H1 (cell line): ENCODE results near the gene POLE. TPM values are rescaled to one million over a fixed set of nuclear protein-coding genes. Genes with fewer than 3 reads are reported as not detected.
A peak's percentile ranks its signal among the peaks of the same experiment; 100 is the strongest.

Source experiments
- CTCF ChIA-PET: fragments of 300-600 bp; sonication (Branson Sonifier 250); formaldehyde crosslinking; loops from one replicate; lab custom pipeline; 2021; ENCODE audit not compliant: partially characterized antibody; lab: Charles Lee
- POLR2A ChIA-PET: fragments of 300-600 bp; sonication (Branson Sonifier 250); formaldehyde crosslinking; loops from one replicate; lab custom pipeline; 2021; ENCODE audit warnings: inconsistent platforms; ENCODE audit not compliant: partially characterized antibody; lab: Charles Lee
- DNase-seq, 2 experiments: peaks; one replicate each; pipeline versions ENCODE4 v3.0.0 to v3.0.0-alpha.2; 2010 to 2022; ENCODE audit warnings: low spot score in 2 of 2, low read depth in 1 of 2, mixed read lengths in 1 of 2
- FAIRE-seq: peaks from 2 replicates; lab custom pipeline; 2011; peaks lifted over from hg19 to GRCh38; lab: Jason Lieb, UNC
- H2AFZ ChIP-seq: 2 replicates; pipeline ENCODE4 v1.8.1; 2012; ENCODE audit warnings: low read length, inconsistent platforms
- H2AK5ac ChIP-seq: 2 replicates; pipeline ENCODE4 v1.6.1; 2013; ENCODE audit warnings: low read depth, low read length
- H2BK120ac ChIP-seq: replicated peaks from 2 replicates; pipeline ENCODE3; 2013; ENCODE audit warnings: low read depth, low read length, inconsistent platforms
- H2BK12ac ChIP-seq: 2 replicates; pipeline ENCODE4 v1.6.1; 2013; ENCODE audit warnings: low read depth, low read length
- H2BK15ac ChIP-seq: 2 replicates; pipeline ENCODE4 v1.6.1; 2013; ENCODE audit warnings: low read length
- H2BK20ac ChIP-seq: 2 replicates; pipeline ENCODE4 v1.6.1; 2013; ENCODE audit warnings: low read length
- H2BK5ac ChIP-seq: 2 replicates; pipeline ENCODE4 v1.6.1; 2013; ENCODE audit warnings: low read depth, low read length
- H3K14ac ChIP-seq: 2 replicates; pipeline ENCODE4 v1.6.1; 2013; ENCODE audit warnings: inconsistent platforms; ENCODE audit not compliant: insufficient read length
- H3K18ac ChIP-seq: 2 replicates; pipeline ENCODE4 v1.6.1; 2013; ENCODE audit warnings: low read length; ENCODE audit errors: extremely low read depth
- H3K23ac ChIP-seq: 2 replicates; pipeline ENCODE4 v1.6.1; 2013; ENCODE audit warnings: inconsistent platforms; ENCODE audit not compliant: insufficient read length
- H3K23me2 ChIP-seq: 2 replicates; pipeline ENCODE4 v1.6.1; 2013; ENCODE audit warnings: low read depth, low read length
- H3K27ac ChIP-seq: 2 replicates; pipeline ENCODE4 v1.6.1; 2011; ENCODE audit warnings: low read depth, low read length, inconsistent platforms
- H3K27me3 ChIP-seq, 4 experiments: replicated peaks in 1 of 4; 1 replicate in 1 of 4; 2 replicates in 3 of 4; pipeline versions ENCODE4 v1.6.1 to v1.8.1; 2011 to 2013; ENCODE audit warnings: low read length in 3 of 4, mild to moderate bottlenecking in 3 of 4, inconsistent platforms in 2 of 4, mixed read lengths in 2 of 4, moderate library complexity in 1 of 4; ENCODE audit not compliant: control insufficient read depth in 3 of 4, insufficient read depth in 3 of 4; ENCODE audit errors: extremely low read depth in 1 of 4
- H3K36me3 ChIP-seq, 4 experiments: 2 replicates each; pipeline versions ENCODE4 v1.6.1 to v1.8.1; 2011 to 2013; ENCODE audit warnings: mild to moderate bottlenecking in 4 of 4, low read length in 3 of 4, moderate library complexity in 2 of 4, control low read depth in 1 of 4, inconsistent platforms in 1 of 4; ENCODE audit not compliant: insufficient read depth in 4 of 4, control insufficient read depth in 2 of 4
- H3K4ac ChIP-seq: replicated peaks from 2 replicates; pipeline ENCODE3; 2013; ENCODE audit warnings: low read length, low read depth, mixed read lengths, inconsistent platforms; ENCODE audit not compliant: insufficient read length
- H3K4me1 ChIP-seq, 4 experiments: replicated peaks in 1 of 4; 1 replicate in 1 of 4; 2 replicates in 3 of 4; pipeline versions ENCODE4 v1.6.1 to v1.8.1; 2011 to 2013; ENCODE audit warnings: low read length in 3 of 4, inconsistent platforms in 2 of 4, mixed read lengths in 1 of 4; ENCODE audit not compliant: insufficient read depth in 4 of 4, control insufficient read depth in 3 of 4
- H3K4me2 ChIP-seq, 2 experiments: 2 replicates each; pipeline versions ENCODE4 v1.6.1 to v1.8.1; 2011 to 2013; ENCODE audit warnings: low read depth in 2 of 2, low read length in 2 of 2, control low read depth in 1 of 2, inconsistent platforms in 1 of 2, mild to moderate bottlenecking in 1 of 2; ENCODE audit not compliant: insufficient read depth in 1 of 2
- H3K4me3 ChIP-seq, 4 experiments: fragments of 200-600, 300-600 bp in 1 of 4; sonication (generic), shearing (Covaris generic), sonication (Bioruptor Twin) in 1 of 4; 2 replicates each; pipeline versions ENCODE4 v1.5.1 to v1.8.1; 2011 to 2016; ENCODE audit warnings: low read length in 4 of 4, low read depth in 3 of 4, control low read depth in 2 of 4, inconsistent platforms in 2 of 4, mild to moderate bottlenecking in 2 of 4, mixed read lengths in 1 of 4, moderate library complexity in 1 of 4; ENCODE audit not compliant: insufficient read depth in 2 of 4; ENCODE audit errors: extremely low read depth in 1 of 4
- H3K56ac ChIP-seq: replicated peaks from 2 replicates; pipeline ENCODE3; 2013; ENCODE audit warnings: low read depth, mild to moderate bottlenecking, mixed read lengths, low read length, inconsistent platforms; ENCODE audit not compliant: insufficient read length
- H3K79me1 ChIP-seq: 2 replicates; pipeline ENCODE4 v1.6.1; 2013; ENCODE audit warnings: low read depth, low read length, control low read depth
- H3K79me2 ChIP-seq, 2 experiments: 2 replicates each; pipeline versions ENCODE4 v1.6.1 to v1.8.1; 2012 to 2013; ENCODE audit warnings: low read length in 2 of 2, mild to moderate bottlenecking in 2 of 2, inconsistent platforms in 1 of 2; ENCODE audit not compliant: insufficient read depth in 2 of 2, control insufficient read depth in 1 of 2
- H3K9ac ChIP-seq, 4 experiments: replicated peaks in 1 of 4; 1 replicate in 1 of 4; 2 replicates in 3 of 4; pipeline versions ENCODE4 v1.6.1 to v1.8.1; 2011 to 2013; ENCODE audit warnings: low read depth in 3 of 4, low read length in 3 of 4, control low read depth in 2 of 4, mild to moderate bottlenecking in 2 of 4, moderate library complexity in 2 of 4, inconsistent platforms in 1 of 4; ENCODE audit errors: extremely low read depth in 1 of 4
- H3K9me3 ChIP-seq, 2 experiments: 2 replicates each; pipeline versions ENCODE4 v1.6.1 to v1.8.1; 2012 to 2013; ENCODE audit warnings: mild to moderate bottlenecking in 2 of 2, moderate library complexity in 2 of 2, control low read depth in 1 of 2, inconsistent platforms in 1 of 2, low read depth in 1 of 2, low read length in 1 of 2, mixed read lengths in 1 of 2; ENCODE audit not compliant: insufficient read depth in 2 of 2
- H4K20me1 ChIP-seq, 2 experiments: replicated peaks in 1 of 2; 2 replicates each; pipeline versions ENCODE3 to v1.8.1; 2011 to 2013; ENCODE audit warnings: inconsistent platforms in 2 of 2, low read length in 2 of 2, mild to moderate bottlenecking in 1 of 2; ENCODE audit not compliant: insufficient read depth in 2 of 2, control insufficient read depth in 1 of 2
- H4K5ac ChIP-seq: 2 replicates; pipeline ENCODE4 v1.6.1; 2013; ENCODE audit warnings: low read length, low read depth, mixed read lengths, inconsistent platforms; ENCODE audit not compliant: insufficient read length
- H4K8ac ChIP-seq: 2 replicates; pipeline ENCODE4 v1.8.0; 2013; ENCODE audit warnings: mild to moderate bottlenecking, moderate library complexity, low read length, inconsistent platforms; ENCODE audit not compliant: insufficient read depth; ENCODE audit errors: extremely low read depth
- H4K91ac ChIP-seq: replicated peaks from 2 replicates; pipeline ENCODE3; 2013; ENCODE audit warnings: low read length, mixed read lengths, inconsistent platforms; ENCODE audit not compliant: insufficient read length
- BACH1 ChIP-seq: IDR thresholded peaks from 2 replicates; pipeline ENCODE4 v1.6.1; 2012; ENCODE audit warnings: low read length, improper control_type of control experiment
- CBX8 ChIP-seq: fragments of 300-800, 300-1000 bp; sonication (generic); IDR thresholded peaks from 2 replicates; pipeline ENCODE4 v1.7.1; 2016; ENCODE audit warnings: low read depth, low read length, borderline replicate concordance
- CHD2 ChIP-seq: IDR thresholded peaks from 2 replicates; pipeline ENCODE4 v1.6.1; 2012; ENCODE audit warnings: low read length, improper control_type of control experiment
- EGR1 ChIP-seq: IDR thresholded peaks from 2 replicates; pipeline ENCODE4 v1.6.1; 2011; ENCODE audit warnings: low read depth, low read length, borderline replicate concordance
- GTF2F1 ChIP-seq: IDR thresholded peaks from 2 replicates; pipeline ENCODE4 v1.6.1; 2012; ENCODE audit warnings: low read depth, low read length, improper control_type of control experiment, borderline replicate concordance
- KDM1A ChIP-seq: fragments of 200-600, 300-600 bp; sonication (generic); IDR thresholded peaks from 2 replicates; pipeline ENCODE4 v1.7.1; 2016; ENCODE audit warnings: mild to moderate bottlenecking, low read length, borderline replicate concordance
- KDM5A ChIP-seq: fragments of 200-600 bp; IDR thresholded peaks from 2 replicates; pipeline ENCODE4 v1.7.1; 2012; ENCODE audit warnings: mild to moderate bottlenecking, low read length, inconsistent platforms, mixed read lengths
- PHF8 ChIP-seq: fragments of 200-600 bp; sonication (generic); conservative IDR thresholded peaks from 2 replicates; pipeline ENCODE4 v1.7.1; 2012; ENCODE audit warnings: low read depth, mild to moderate bottlenecking, inconsistent platforms, low read length, moderate library complexity
- SIN3A ChIP-seq, 2 experiments: IDR thresholded peaks in 1 of 2; conservative IDR thresholded peaks in 1 of 2; 2 replicates each; pipeline ENCODE4 v1.6.1; 2011 to 2012; ENCODE audit warnings: low read length in 2 of 2, improper control_type of control experiment in 1 of 2, low read depth in 1 of 2, mild to moderate bottlenecking in 1 of 2
- SIX5 ChIP-seq: IDR thresholded peaks from 2 replicates; pipeline ENCODE4 v1.6.1; 2011; ENCODE audit warnings: mild to moderate bottlenecking, low read depth, low read length
- TAF7 ChIP-seq: optimal IDR thresholded peaks from 2 replicates; pipeline ENCODE3; 2011; ENCODE audit warnings: low read depth, mild to moderate bottlenecking, inconsistent platforms, low read length, moderate library complexity, borderline replicate concordance
- TBP ChIP-seq: IDR thresholded peaks from 2 replicates; pipeline ENCODE4 v1.6.1; 2011; ENCODE audit warnings: low read depth, low read length, improper control_type of control experiment
- YY1 ChIP-seq: IDR thresholded peaks from 2 replicates; pipeline ENCODE4 v1.6.1; 2011; ENCODE audit warnings: low read depth, mild to moderate bottlenecking, low read length
- WGBS, 2 experiments: shearing (Covaris generic) in 1 of 2; methylation state at CpG; one replicate each; pipeline versions ENCODE4 v1.1.6 to v1.1.7; 2013 to 2015; ENCODE audit warnings: low lambda C conversion rate in 2 of 2, mixed read lengths in 2 of 2, inconsistent platforms in 1 of 2, low coverage in 1 of 2, missing lambda C conversion rate in 1 of 2; ENCODE audit not compliant: insufficient replicate concordance in 2 of 2, insufficient coverage in 1 of 2, insufficient read length in 1 of 2; ENCODE audit errors: extremely low coverage in 1 of 2, missing lambda C conversion rate in 1 of 2; 5-methylcytosine and 5-hydroxymethylcytosine counted together
- polyA plus RNA-seq, 7 experiments: library from polyadenylated mRNA; depleted of rRNA in 3 of 7; stranded (reverse) in 5 of 7; unstranded in 2 of 7; fragments of >200 nt in 5 of 7; fragments of 200-250 nt in 2 of 7; gene quantifications; 1 replicate in 5 of 7; 2 replicates in 1 of 7; 4 replicates in 1 of 7; pipeline versions ENCODE4 v1.2.1 to v1.2.3, GENCODE V29; 2011 to 2013; ENCODE audit warnings: missing spikeins in 2 of 7, mixed read lengths in 2 of 7
- total RNA-seq: library from RNA; stranded (reverse); fragmentation: NEBNext Ultra II Directional; extraction: Animal tissue kit (Norgen Biotek cat#: 25700); gene quantifications from 2 replicates; pipeline ENCODE4 v1.2.1, GENCODE V29; 2021
- TF ChIP-seq, protein P1 (sequence below): IDR thresholded peaks from 2 replicates; pipeline ENCODE4 v1.6.1; 2011; ENCODE audit warnings: low read depth, mild to moderate bottlenecking, low read length; ENCODE audit not compliant: insufficient read depth

The POLE gene
- total and polyA plus RNA-seq, 2 of the 8 experiments (the other 6 are each of a cell fraction or from before 2014, with no cell fraction given), result 59.7 to 115 TPM

- CTCF ChIA-PET, result interaction anchor here (0.7 kb wide), 1 partner anchor 42 kb away, joined by 3 read pairs; no protein-coding TSS in a partner anchor
- TF ChIP-seq EGR1 (no peak), CBX8 (no peak), BACH1 (no peak), SIX5 (no peak), TBP (no peak), YY1 (no peak), PHF8 (no peak), GTF2F1 (no peak), CHD2 (no peak), KDM5A (no peak), SIN3A (conservative IDR thresholded peaks at IDR 0.05 in 1 of 2, IDR thresholded peaks at IDR 0.05 in 1 of 2; ENCODE audit: low read depth in 1 of 2, low read length in 2 of 2) (no peak), KDM1A (no peak), TAF7 (no peak)
- TF ChIP-seq, protein P1, sequence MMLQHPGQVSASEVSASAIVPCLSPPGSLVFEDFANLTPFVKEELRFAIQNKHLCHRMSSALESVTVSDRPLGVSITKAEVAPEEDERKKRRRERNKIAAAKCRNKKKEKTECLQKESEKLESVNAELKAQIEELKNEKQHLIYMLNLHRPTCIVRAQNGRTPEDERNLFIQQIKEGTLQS, result no peak
Measured at GRCh38 chr12:132661972-132662371, 25.2 kb downstream of the POLE start.

More at GRCh38 chr12:132661972-132662371, 25.2 kb downstream of the POLE start:
- DNase-seq (no peak), FAIRE-seq (no peak)
- H3K36me3 ChIP-seq, result peaks cover 57 to 95% (median 91%) of the 10 kb centered on the region in 4 experiments
- H3K4me2 ChIP-seq, result no peak overlapping the region
- 96% methylated on average over 5 of the region's 5 CpGs; no CpG with 5 or more reads in 1 of the 2 experiments for WGBS, 2 experiments
- H3K56ac ChIP-seq, result no peak overlapping the region
- no peaks in the 10 kb centered on the region; a peak in 1 of 4 replicates for H3K79me2 ChIP-seq
- H3K23me2 ChIP-seq, result no peaks in the 10 kb centered on the region; the same call in 1 of the 2 replicates
- H4K20me1 ChIP-seq, result peaks cover 13 to 17% of the 10 kb centered on the region in 2 experiments
- H3K9me3 ChIP-seq, result no peaks in the 10 kb centered on the region
- no peak overlapping the region for H2AK5ac ChIP-seq
- no peak overlapping the region for H4K5ac ChIP-seq
- POLR2A ChIA-PET, result no interaction called here
- no peak overlapping the region for H3K9ac ChIP-seq
- no peak overlapping the region for H4K91ac ChIP-seq
- H3K23ac ChIP-seq, result no peak overlapping the region
- no peak overlapping the region for H2BK20ac ChIP-seq
- no peak overlapping the region for H2BK5ac ChIP-seq
- H2AFZ ChIP-seq, result no peak overlapping the region
- H3K27ac ChIP-seq, result no peak overlapping the region
- no peaks in the 10 kb centered on the region; the same call in 1 of the 2 replicates for H3K79me1 ChIP-seq
- H3K4me1 ChIP-seq, result 0 out of 7 replicates have a peak, but pooled peaks cover 0 to 3% (median 0%) of the 10 kb centered on the region in 4 experiments
- no peak overlapping the region for H3K4me3 ChIP-seq
- H2BK120ac ChIP-seq, result no peak overlapping the region
- H3K18ac ChIP-seq, result no peak overlapping the region
- H2BK15ac ChIP-seq, result no peak overlapping the region
- no peaks in the 10 kb centered on the region; a peak in 1 of 7 replicates for H3K27me3 ChIP-seq
- no peak overlapping the region for H3K4ac ChIP-seq
- H4K8ac ChIP-seq, result peak overlapping the region; percentile 41; the same call in 1 of the 2 replicates
- H2BK12ac ChIP-seq, result no peak overlapping the region
- no peak overlapping the region for H3K14ac ChIP-seq
